GM20431 (cell line): ENCODE results near the gene MSMB.
"Not testable (repeated sequence)": the region's sequence is repeated elsewhere in the genome, so short reads cannot be mapped to it uniquely, and the experiment has no call there.

ENCODE experiments used
- in situ Hi-C: fragments of 300-500 bp; cut with MseI, MboI; formaldehyde crosslinking; loops from one replicate; pipeline ENCODE4 v1.15.0; 2020; ENCODE audit warnings: low sequenced_read_pairs; ENCODE audit not compliant: unreplicated experiment

Gene MSMB, protein sequence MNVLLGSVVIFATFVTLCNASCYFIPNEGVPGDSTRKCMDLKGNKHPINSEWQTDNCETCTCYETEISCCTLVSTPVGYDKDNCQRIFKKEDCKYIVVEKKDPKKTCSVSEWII

DNA sequence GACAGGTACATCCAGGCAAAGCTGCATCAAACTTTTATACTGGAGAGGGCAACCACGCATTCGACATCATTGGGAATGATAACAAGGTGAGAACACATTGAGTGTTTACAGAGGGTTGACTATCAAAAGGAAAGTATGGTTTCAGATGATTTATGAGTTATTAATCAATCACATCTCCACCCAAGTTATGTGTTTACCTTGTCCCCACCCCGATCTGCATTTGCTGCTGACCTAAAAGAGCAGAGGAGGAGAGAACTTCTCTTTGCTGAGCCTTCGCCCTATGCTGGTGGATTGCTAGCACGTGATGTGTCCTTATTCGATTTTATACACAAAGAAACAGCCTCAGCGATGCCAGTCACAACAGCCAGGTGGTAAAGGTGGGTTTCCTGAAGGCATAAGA lies at the start of gene MSMB:
TSS of gene MSMB (minus strand) at position 9 of the 400 bp plus-strand sequence. CDS start 32 bp downstream, outside the sequence.
- in situ Hi-C loops, result no loop called here

GRCh38 chr10:46094931-46095750 lies 49.1 kb upstream of the MSMB start:
- in situ Hi-C loops, result no loop called here

DNA sequence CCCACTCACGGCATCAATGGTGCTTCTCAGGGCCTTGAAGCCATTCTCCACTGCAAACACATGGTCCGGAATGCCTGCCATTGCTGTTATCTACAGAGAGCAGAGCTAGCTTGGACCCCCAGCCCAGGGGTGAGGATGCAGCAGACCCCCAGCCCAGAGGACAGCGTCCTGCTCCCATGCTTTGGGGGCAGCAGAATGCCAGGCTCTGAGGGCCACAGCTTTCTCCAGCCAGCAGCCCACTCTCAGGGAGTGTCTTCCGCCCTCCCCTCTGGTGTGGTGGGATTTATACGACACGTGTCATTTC lies 48.1 kb upstream of the MSMB start:
- in situ Hi-C loops, result no loop called here

DNA sequence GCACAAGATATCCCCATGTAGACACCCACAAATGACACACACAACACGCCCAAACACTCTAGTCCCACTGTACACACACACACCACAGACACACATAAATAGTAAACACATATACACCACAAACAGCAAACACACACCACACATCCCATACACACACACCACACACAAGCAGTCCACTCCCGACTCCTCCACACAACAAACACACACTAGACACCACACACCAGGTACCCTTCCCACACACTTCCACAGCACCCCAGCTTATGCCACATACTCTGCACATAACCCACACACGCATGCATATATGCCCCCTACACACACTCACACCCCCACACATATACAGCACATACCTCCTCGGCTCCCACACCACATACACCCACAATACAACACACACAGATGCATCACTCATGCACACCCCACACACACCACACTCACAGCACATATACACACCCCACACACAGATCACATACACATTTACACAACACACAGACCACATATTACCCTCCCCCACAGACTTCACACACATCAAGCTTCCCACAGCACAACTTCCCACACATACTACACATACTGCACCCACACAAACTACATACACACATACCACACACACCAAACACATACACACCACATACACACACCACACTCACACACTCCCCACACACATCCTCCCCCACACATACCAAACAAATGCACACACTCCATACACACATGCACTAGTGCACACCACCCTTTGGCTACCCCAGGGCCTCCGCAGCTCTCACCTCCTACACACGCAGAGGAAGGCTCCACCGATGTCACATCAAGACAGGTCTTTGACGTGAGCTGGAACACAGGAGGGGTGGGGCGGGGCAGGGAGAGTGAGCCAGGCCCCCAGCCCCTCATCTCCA lies 47.5 kb upstream of the MSMB start:
- in situ Hi-C loops, result not testable (repeated sequence)

DNA sequence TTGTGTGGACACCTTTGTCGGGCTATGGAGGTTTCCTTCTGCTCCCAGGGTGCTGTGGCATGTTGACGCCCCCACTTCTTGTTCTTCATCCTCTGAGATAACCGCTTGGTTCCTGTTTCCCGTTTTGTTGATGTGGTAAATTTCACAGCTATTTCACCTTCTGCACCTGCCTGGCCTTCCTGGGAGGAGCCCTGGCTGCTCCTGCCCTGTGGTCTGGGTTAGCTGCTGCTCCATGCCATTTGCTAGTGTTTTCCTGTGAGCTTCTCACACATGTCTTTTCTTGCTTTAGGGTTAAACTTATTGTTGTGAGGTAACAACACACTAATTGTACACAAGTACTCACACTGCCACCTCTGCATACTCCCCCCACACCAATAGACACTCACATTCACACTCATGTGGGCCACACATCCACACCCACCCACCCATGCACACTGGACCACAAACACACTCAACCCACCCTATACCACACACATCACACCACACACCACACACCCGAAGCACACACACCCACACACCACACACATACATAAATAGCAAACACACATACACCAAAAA lies 46.5 kb upstream of the MSMB start:
- in situ Hi-C loops, result no loop called here

- in situ Hi-C loops, result no loop called here
Observed at GRCh38 chr10:46091828-46092523, 45.9 kb upstream of the MSMB start.

DNA sequence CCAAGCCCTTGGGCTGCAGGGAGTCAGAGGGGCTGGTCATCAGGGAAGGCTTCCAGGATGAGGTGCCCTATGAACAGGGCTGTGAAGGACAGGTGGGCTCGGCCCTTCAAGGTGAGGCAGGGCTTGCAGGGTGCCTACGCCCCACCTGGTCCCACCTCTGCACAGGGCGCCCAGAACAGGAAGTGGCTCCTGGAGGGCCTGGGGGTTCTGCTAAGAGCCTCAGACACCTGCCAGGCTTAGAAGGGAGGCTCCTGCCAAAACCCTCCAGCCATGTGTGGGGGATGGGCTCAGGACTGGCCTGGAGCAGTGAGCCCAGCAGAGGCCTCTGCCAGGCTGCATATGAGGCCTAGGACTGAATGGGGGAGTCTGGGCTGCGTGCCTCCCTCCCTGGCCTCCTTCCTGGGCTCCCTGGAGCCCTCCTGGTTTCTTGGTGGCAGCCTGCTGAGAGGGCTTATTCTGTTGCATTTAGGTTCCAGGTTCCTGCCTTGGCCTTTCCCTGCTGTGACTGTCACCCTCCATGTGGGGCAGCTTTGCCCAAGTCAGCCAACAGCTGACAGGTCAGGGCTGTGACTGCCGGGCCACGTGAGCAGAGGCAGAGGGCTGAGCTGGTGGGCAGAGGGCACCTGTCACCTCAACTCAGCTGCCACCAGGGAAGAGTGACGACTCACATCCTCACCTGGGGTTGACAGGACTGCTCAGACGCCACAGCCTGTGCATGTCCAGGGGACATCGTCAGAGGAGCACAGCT lies 45.2 kb upstream of the MSMB start:
- in situ Hi-C loops, result no loop called here

GRCh38 chr10:46090258-46090812 lies 44.3 kb upstream of the MSMB start:
- in situ Hi-C loops, result no loop called here

DNA sequence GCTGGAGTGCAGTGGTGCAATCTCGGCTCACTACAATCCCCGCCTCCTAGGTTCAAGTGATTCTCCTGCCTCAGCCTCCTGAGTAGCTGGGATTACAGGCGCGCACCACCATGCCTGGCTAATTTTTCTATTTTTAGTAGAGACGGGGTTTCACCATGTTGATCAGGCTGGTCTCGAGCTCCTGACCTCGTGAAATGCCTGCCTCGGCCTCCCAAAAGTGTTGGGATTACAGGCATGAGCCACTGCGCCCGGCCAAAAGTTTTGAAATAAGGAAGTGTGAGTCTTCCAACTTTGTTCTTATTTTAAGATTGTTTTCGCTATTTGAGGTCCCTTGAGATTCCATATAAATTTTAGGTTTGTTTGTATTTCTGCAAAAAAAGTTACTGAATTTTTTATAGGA lies 41.3 kb upstream of the MSMB start:
- in situ Hi-C loops, result not testable (repeated sequence)

GRCh38 chr10:46084321-46085165 lies 38.5 kb upstream of the MSMB start:
- in situ Hi-C loops, result no loop called here

GRCh38 chr10:46080886-46081285 lies 34.8 kb upstream of the MSMB start:
- in situ Hi-C loops, result no loop called here

DNA sequence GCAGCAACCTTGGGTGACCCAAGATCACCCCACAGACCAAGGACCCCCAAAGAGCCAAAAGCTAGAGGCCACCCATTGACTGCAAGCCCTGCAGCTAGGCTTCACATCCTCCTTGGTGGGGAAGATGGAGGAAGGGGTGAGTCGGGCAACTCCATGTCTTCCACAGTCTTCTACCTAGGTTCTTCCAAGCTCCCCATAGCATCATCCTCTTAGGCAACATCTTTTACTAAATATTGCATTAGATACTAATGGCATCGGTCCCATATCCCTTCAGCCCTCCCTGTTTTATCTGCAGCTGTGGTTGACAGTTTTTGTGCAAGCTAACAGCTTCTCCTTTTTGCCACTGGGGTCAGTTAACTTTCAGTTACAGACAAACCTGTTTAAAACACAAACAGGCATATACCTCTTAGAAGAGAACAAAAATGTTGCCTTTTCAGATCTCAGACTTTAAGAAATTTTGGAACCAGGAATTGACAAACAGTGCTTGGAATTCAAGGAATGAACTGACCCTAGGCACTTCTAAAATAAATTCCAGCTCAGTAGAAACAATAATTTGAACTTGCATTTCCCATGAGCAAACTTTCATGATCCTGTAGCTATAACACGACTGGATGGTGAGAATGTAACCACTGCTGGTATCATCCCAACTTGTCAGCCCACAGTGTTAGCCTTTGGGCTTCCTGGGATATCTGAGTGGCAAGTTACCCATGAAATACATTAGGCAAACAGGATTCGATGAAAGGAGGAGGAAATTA lies 33.9 kb upstream of the MSMB start:
- in situ Hi-C loops, result no loop called here

DNA sequence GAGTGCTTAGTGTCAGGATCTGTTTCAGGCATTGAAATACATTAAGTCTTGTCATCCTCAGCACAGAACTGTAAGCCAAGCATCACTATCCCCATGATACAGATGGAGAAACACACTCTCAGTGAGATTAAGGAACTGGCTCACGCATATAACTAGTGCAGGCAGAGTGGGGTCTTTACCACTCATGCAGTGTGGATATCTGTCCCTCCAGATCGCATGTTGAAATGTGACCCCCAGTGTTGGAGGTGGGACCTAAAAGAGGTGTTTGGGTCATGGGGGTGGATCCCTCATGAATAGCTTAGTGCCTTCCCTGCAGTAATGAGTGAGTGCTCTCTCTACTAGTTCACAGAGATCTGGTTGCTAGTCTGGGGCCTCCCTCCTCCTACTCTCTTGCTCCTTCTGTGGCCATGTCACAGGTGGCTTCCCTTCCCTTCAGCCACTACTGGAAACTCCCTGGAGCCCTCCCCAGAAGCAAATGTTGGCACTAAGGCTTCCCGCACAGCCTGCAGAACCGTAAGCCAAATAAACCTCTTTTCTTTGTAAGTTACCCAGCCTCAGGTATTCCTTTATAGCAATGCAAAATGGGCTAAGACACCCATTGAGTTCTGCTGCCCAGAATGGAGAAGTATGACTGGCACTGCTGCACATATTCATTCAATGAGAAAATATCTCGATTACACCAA lies 31.8 kb upstream of the MSMB start:
- in situ Hi-C loops, result no loop called here

GRCh38 chr10:46077141-46077554 lies 31.1 kb upstream of the MSMB start:
- in situ Hi-C loops, result no loop called here

DNA sequence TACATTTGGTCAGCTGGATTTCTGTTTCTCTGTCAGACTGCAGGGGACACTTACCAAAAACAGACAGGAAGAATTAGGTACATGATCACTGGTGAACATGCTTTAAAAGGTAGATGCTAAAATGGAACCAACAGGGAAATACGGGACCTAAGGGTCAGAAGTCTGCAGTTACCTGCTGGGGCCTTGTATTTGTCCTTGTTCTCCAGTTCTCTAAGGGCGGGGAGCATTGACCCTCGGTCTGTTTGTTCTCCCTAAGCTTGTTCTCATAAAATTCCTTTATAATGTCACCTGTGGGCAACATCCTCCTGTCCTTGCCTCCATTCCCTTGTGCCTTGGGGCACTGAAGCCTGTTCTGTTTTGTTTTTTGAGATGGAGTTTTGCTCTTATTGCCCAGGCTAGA lies 29.8 kb upstream of the MSMB start:
- in situ Hi-C loops, result no loop called here

GRCh38 chr10:46074196-46074946 lies 28.3 kb upstream of the MSMB start:
- in situ Hi-C loops, result loop anchor here (25.0 kb wide), 1 partner anchor 463 kb away; no protein-coding TSS in a partner anchor
